Psoas muscle (tissue), 8 donors: Measurements from ENCODE around the gene CUL4B. TPM values are rescaled to one million over a fixed set of nuclear protein-coding genes. Genes with fewer than 3 reads are reported as not detected.

Experiments used
- ATAC-seq, 4 donors: fragments of 200-7000 bp; cut with Tn5 transposase; one replicate each; pipeline ENCODE4 v1.9.1; 2020; ENCODE audit warnings: moderate library complexity in 3 of 4, mild to moderate bottlenecking in 2 of 4
- DNase-seq, 2 donors: peaks; one replicate each; pipeline ENCODE4 v3.0.0-alpha.2; 2020
- H3K27ac ChIP-seq: fragments of 200-600 bp; one replicate; pipeline ENCODE4 v1.8.0; 2022
- H3K27me3 ChIP-seq, 3 donors: fragments of 200-600 bp in 1 of 3; one replicate each; pipeline versions ENCODE4 v1.6.1 to v1.8.0; 2013 to 2022; ENCODE audit warnings: low read length in 2 of 3, mild to moderate bottlenecking in 2 of 3, moderate library complexity in 1 of 3; ENCODE audit not compliant: insufficient read depth in 3 of 3
- H3K36me3 ChIP-seq, 2 donors: fragments of 200-600 bp in 1 of 2; one replicate each; pipeline versions ENCODE4 v1.6.1 to v1.8.0; 2013 to 2022; ENCODE audit warnings: low read depth in 1 of 2, mild to moderate bottlenecking in 1 of 2, moderate library complexity in 1 of 2; ENCODE audit not compliant: insufficient read depth in 1 of 2
- H3K4me1 ChIP-seq: fragments of 200-600 bp; one replicate; pipeline ENCODE4 v1.8.0; 2022
- H3K4me3 ChIP-seq: fragments of 200-600 bp; one replicate; pipeline ENCODE4 v1.8.0; 2022; ENCODE audit warnings: mild to moderate bottlenecking
- H3K9me3 ChIP-seq: fragments of 200-600 bp; one replicate; pipeline ENCODE4 v1.8.0; 2022
- WGBS, 3 donors: extraction: QIAGEN DNeasy Blood & Tissue Kit; methylation state at CpG; one replicate each; pipeline versions ENCODE4 v1.1.6 to v1.1.7; 2013; 5-methylcytosine and 5-hydroxymethylcytosine counted together
- intact Hi-C, 2 donors: fragments of 100-400 bp; cut with DNase I; formaldehyde crosslinking; loops; one replicate each; pipeline versions ENCODE4 v1.11.0 to v1.14.2; 2022
- polyA plus RNA-seq, 3 donors: library from polyadenylated mRNA; stranded (reverse); fragments of 200-250 nt; gene quantifications; one replicate each; pipeline ENCODE4 v1.2.3, GENCODE V29; 2013
- total RNA-seq, 4 donors: library from RNA; stranded (reverse); fragmentation: NEBNext Ultra II Directional in 2 of 4; extraction: Animal tissue kit (Norgen Biotek cat#: 25700) in 2 of 4; gene quantifications; one replicate each; pipeline versions ENCODE4 v1.2.1 to v1.2.4, GENCODE V29; 2021 to 2023
- TF ChIP-seq, protein P1 (sequence below): fragments of 200-600 bp; IDR thresholded peaks from one replicate; pipeline ENCODE4 v1.8.0; 2022; ENCODE audit warnings: antibody characterized with exemption
- donor health status: healthy with polysubstance abuse.
- donor health status: DM: no; HTN: no; CAD: no; lungs with moderate emphysema.
- donor health status: Bipolar disorder and iron deficiency.
- donor health status: healthy.
- donor health status: DM: yes; HTN: yes; CAD: no.
- donor health status: DM: no; HTN: no; CAD: no.
- donor health status: DM: no; HTN: no; CAD: no.
- donor health status: DM: yes; HTN: yes; CAD: no.

CUL4B gene
- total and polyA plus RNA-seq, 7 donors: 6.0 to 13.1 (median 11.1) TPM

GRCh38 chrX:120566817-120567216 lies 6.1 kb upstream of the CUL4B start:
- DNase-seq (no peak), ATAC-seq (no peak)
- intact Hi-C loops: no loop called here
- Histone ChIP-seq H3K4me1 (peaks cover 7% of the 10 kb centered on the region), H3K9me3 (no peaks in the 10 kb centered on the region), H3K36me3 (no peaks in the 10 kb centered on the region), H3K4me3 (no peak overlapping the region), H3K27ac (no peak overlapping the region), H3K27me3 (no peaks in the 10 kb centered on the region)
- TF ChIP-seq, protein P1, sequence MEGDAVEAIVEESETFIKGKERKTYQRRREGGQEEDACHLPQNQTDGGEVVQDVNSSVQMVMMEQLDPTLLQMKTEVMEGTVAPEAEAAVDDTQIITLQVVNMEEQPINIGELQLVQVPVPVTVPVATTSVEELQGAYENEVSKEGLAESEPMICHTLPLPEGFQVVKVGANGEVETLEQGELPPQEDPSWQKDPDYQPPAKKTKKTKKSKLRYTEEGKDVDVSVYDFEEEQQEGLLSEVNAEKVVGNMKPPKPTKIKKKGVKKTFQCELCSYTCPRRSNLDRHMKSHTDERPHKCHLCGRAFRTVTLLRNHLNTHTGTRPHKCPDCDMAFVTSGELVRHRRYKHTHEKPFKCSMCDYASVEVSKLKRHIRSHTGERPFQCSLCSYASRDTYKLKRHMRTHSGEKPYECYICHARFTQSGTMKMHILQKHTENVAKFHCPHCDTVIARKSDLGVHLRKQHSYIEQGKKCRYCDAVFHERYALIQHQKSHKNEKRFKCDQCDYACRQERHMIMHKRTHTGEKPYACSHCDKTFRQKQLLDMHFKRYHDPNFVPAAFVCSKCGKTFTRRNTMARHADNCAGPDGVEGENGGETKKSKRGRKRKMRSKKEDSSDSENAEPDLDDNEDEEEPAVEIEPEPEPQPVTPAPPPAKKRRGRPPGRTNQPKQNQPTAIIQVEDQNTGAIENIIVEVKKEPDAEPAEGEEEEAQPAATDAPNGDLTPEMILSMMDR: no peak
- WGBS, 3 donors: 82 to 89% (median 83%) methylated on average over 2 to 3 of the region's 3 CpGs

DNA sequence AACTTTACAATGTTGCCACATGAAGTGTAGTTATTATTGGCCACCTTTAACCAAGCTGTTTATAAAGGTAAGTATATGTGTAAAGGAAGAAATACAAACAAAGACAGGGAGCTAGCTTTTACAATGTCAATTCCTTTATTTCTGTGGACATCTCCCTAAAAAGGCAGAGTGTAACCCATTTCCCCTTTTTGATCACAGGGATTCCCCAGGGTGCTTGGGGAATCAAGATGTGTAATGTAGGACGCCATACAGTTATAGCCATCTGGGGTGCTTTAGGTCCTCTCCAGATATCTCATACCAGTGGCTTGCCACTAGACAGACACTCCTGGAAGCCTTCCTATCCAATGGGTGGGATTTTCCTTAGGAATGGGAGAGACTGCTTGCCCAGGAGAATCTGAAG lies 4.2 kb upstream of the CUL4B start:
- TF ChIP-seq, protein P1: no peak
- WGBS, 3 donors: 68 to 80% (median 79%) methylated on average over 1 of the region's 1 CpG
- no peaks in the 10 kb centered on the region for H3K36me3 ChIP-seq
- no peaks in the 10 kb centered on the region for H3K9me3 ChIP-seq
- H3K27me3 ChIP-seq: no peaks in the 10 kb centered on the region
- ATAC-seq: no peak
- intact Hi-C loops: loop anchor here in 1 of 2 donors (1.0 kb wide), 1 partner anchor 37 kb away; no protein-coding TSS in a partner anchor
- H3K4me3 ChIP-seq: no peak overlapping the region
- peaks cover 7% of the 10 kb centered on the region for H3K4me1 ChIP-seq
- no peak overlapping the region for H3K27ac ChIP-seq
- DNase-seq: no peak

GRCh38 chrX:120562569-120562926 lies 1.8 kb upstream of the CUL4B start:
- intact Hi-C loops: no loop called here
- TF ChIP-seq, protein P1: no peak
- Histone ChIP-seq H3K27me3 (no peaks in the 10 kb centered on the region), H3K36me3 (peaks cover 0 to under 1% of the 10 kb centered on the region in 2 donors), H3K4me1 (peaks cover 15% of the 10 kb centered on the region), H3K27ac (peak overlapping the region; percentile 94), H3K9me3 (no peaks in the 10 kb centered on the region), H3K4me3 (peak overlapping the region; percentile 68)
- no peak for ATAC-seq
- 35 to 50% (median 44%) methylated on average over 2 of the region's 2 CpGs for WGBS, 3 donors
- no peak for DNase-seq

DNA sequence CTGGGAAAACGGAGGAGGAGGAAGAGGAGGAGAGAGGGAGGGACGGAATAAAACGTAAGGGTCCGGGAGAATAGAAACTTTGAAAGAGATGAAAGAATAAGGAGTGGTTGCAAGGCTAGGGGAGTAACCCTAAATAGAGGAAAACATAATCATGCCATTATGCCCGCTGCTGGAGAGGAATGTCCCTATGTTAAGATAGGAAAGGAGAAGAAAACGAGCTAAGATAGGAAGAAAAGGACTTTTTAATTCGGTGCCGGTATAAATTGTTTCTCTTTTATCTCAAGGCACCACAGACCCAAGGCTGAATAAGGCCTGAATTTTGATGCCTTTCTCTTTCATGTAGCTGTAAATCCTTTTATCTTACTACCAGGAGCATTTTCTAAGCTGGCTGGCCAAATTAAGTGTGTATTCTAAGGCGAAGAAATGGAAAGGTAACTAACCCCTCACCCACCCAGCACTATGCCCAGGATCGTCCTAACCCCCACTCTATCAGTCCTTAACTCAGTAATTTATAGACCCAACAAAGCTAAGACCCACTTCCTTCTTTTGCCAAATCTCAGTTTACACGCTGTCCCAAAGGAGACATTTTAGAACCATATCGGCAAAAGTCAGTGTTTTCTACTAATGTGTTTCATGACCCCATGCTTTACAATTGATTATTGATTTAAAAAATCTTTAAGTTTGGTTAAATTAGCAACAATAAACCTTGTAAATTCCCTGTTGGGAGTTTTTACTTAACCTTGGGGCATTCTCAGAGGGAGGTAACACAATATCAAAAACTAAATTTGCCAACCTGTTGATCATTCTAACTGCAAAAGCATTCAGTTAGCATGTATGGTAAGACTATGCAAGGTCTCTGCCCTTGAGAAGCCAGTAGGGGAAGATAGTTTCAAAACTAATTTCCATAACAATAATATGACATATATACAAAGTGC lies 1.1 kb upstream of the CUL4B start:
- Histone ChIP-seq H3K27ac (peak overlapping the region; percentile 94), H3K36me3 (peaks cover 0 to 7% of the 10 kb centered on the region in 2 donors), H3K9me3 (no peaks in the 10 kb centered on the region), H3K27me3 (no peaks in the 10 kb centered on the region), H3K4me1 (peaks cover 15% of the 10 kb centered on the region), H3K4me3 (peak overlapping the region; percentile 68)
- WGBS, 3 donors: 2 to 36% (median 3%) methylated on average over 12 of the region's 12 CpGs
- DNase-seq: no peak
- ATAC-seq: no peak
- intact Hi-C loops: loop anchor here (1.0 to 2.0 kb wide), 3 partner anchors 42 to 69 kb away; partner anchors contain the start of genes MCTS1 (in 2 of the 2) and C1GALT1C1 (in 1 of the 2)
- TF ChIP-seq, protein P1: no peak
